ENCODE data around the gene ZBTB9.

ZBTB9 gene

GRCh38 chr6:33410711-33411631 lies 43.4 kb upstream of the ZBTB9 start, which contains the start of gene PHF1:
Gene PHF1 (plus strand): TSS chr6:33411014. CDS start chr6:33412264, 1,250 bp downstream.
- no peak for TF ChIP-seq CTCF (IDR thresholded peaks at IDR 0.05)

GRCh38 chr6:33411632-33412005 lies 42.8 kb upstream of the ZBTB9 start:
- no peak for TF ChIP-seq CTCF (IDR thresholded peaks at IDR 0.05)

DNA sequence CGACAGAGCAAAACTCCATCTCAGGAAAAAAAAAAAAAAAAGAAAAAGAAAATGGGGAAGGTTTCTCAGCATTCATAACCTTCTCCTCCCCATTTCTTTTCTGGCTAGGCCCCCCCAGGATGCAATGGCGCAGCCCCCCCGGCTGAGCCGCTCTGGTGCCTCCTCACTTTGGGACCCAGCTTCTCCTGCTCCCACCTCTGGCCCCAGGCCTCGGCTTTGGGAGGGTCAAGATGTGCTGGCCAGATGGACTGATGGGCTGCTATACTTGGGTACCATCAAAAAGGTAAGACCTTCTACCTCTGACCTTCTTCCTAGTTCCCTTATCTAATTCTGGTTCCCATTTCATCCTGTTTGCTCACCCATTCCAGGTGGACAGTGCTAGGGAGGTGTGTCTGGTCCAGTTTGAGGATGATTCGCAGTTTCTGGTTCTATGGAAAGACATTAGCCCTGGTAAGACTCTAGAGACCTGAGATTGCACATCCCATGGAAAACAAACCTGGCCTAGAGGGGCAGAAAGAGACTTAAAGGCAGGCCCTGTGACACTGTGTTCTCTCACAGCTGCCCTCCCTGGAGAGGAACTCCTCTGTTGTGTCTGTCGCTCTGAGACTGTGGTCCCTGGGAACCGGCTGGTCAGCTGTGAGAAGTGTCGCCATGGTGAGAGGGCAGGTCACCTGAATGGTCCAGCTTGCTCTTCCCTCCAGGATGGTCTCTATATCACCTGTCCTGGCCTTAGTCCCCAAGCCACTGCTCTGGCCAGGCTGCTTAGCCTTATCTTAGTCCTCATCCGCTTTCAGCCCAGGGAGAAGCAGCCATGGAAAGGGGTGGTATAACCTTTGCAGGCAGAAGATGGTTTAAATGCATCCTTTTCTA lies 42.0 kb upstream of the ZBTB9 start:
- no peak for TF ChIP-seq CTCF (IDR thresholded peaks at IDR 0.05)

- TF ChIP-seq CTCF (IDR thresholded peaks at IDR 0.05) = no peak
Observed at GRCh38 chr6:33413241-33414120, 40.9 kb upstream of the ZBTB9 start.

DNA sequence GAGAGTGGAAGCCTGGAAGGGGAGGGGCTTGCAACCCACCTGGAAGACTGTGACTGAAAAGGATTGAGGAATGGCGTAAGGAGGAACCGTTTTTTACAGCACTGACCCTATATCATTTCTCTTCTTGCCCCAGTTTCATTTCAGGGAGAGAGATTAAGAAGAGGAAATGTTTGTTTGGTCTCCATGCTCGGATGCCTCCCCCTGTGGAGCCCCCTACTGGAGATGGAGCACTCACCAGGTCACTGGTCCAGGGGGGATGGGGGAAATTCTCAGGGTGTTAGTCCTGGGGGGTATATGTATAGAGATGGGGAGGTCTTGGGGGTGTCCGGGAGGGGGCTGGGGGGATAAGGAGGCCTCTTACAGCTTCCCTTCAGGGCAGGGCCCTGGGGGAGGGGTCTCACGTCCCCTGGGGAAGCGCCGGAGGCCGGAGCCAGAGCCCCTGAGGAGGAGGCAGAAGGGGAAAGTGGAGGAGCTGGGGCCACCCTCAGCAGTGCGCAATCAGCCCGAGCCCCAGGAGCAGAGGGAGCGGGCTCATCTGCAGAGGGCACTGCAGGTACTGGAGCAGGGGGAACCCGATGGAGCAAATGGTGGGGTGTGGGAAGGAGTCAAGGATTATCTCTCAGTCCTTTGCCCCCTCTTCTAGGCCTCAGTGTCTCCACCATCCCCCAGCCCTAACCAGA lies 39.6 kb upstream of the ZBTB9 start:
- TF ChIP-seq CTCF (IDR thresholded peaks at IDR 0.05) = peak; percentile 30; the same call in 1 of the 2 replicates

GRCh38 chr6:33415831-33416230 lies 38.5 kb upstream of the ZBTB9 start:
- no peak for TF ChIP-seq CTCF (IDR thresholded peaks at IDR 0.05)

Measured in LNCAP (cell line).